Measurements from ENCODE around the gene COX6B2. TPM values are rescaled to one million over a fixed set of nuclear protein-coding genes. Genes with fewer than 3 reads are reported as not detected.

Gene COX6B2
- total RNA-seq, 1 donor from 2014 or later: 5.2 TPM

DNA sequence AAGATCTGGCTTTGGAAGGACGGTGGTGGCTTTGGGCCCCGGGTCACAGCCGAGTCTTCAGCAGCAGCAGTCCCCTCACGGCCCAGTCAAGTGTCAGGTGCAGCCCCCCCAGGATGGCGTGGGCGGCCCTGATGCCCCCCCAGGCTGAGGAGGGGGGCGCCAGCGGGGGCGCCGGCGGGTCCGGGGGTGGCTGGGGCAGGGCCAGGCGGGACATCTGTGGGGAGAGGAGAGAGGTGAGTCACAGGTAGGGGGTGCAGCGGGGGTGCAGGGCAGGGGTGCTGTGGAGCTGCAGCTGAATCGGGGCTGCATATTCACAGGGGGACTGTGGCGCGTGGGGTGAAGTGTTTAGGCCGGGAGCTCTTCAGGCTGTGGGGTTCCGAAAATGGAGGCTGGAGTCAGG lies 11.4 kb upstream of the COX6B2 start:
- no peak for DNase-seq (ENCODE audit: extremely low spot score in 2 of 2)
- TF ChIP-seq, protein P1, sequence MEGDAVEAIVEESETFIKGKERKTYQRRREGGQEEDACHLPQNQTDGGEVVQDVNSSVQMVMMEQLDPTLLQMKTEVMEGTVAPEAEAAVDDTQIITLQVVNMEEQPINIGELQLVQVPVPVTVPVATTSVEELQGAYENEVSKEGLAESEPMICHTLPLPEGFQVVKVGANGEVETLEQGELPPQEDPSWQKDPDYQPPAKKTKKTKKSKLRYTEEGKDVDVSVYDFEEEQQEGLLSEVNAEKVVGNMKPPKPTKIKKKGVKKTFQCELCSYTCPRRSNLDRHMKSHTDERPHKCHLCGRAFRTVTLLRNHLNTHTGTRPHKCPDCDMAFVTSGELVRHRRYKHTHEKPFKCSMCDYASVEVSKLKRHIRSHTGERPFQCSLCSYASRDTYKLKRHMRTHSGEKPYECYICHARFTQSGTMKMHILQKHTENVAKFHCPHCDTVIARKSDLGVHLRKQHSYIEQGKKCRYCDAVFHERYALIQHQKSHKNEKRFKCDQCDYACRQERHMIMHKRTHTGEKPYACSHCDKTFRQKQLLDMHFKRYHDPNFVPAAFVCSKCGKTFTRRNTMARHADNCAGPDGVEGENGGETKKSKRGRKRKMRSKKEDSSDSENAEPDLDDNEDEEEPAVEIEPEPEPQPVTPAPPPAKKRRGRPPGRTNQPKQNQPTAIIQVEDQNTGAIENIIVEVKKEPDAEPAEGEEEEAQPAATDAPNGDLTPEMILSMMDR (IDR thresholded peaks at IDR 0.05): no peak
- TF ChIP-seq POLR2A (IDR thresholded peaks at IDR 0.05) (no peak), POLR2AphosphoS5 (IDR thresholded peaks at IDR 0.05; ENCODE audit: insufficient read depth in 1 of 2, low read depth in 1 of 2) (no peak)
- intact Hi-C loops (cut with DNase I): no loop called here
- H3K27ac ChIP-seq: no peak overlapping the region
- peaks cover 17% of the 10 kb centered on the region for H3K4me1 ChIP-seq
- H3K27me3 ChIP-seq: peaks cover 14% of the 10 kb centered on the region
- H3K4me3 ChIP-seq: no peak overlapping the region
- no peaks in the 10 kb centered on the region for H3K36me3 ChIP-seq
- no peaks in the 10 kb centered on the region for H3K9me3 ChIP-seq

DNA sequence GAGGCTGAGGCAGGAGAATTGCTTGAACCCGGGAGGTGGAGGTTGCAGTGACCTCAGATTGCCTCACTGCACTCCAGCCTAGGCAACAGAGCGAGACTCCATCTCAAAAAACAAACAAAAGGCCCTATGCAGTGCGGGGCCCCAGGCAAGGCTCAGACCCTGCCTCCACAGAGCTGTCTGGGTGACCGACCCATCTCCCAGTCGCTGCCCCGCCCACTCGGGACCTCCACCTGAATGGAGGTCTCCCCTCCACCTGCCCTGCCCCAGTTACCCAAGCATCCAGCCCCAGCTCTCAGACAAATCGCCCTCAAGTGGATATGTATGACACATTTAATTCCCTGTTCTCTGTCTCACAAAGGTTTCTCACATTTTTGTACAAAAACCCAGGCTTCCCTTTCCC lies 10.7 kb upstream of the COX6B2 start:
- no peak for DNase-seq (ENCODE audit: extremely low spot score in 2 of 2)
- H3K4me3 ChIP-seq: no peak overlapping the region
- intact Hi-C loops (cut with DNase I): no loop called here
- TF ChIP-seq POLR2A (IDR thresholded peaks at IDR 0.05) (no peak), POLR2AphosphoS5 (IDR thresholded peaks at IDR 0.05; ENCODE audit: insufficient read depth in 1 of 2, low read depth in 1 of 2) (no peak)
- TF ChIP-seq, protein P1 (IDR thresholded peaks at IDR 0.05): no peak
- no peaks in the 10 kb centered on the region for H3K36me3 ChIP-seq
- H3K27me3 ChIP-seq: peaks cover 7% of the 10 kb centered on the region
- no peak overlapping the region for H3K27ac ChIP-seq
- no peaks in the 10 kb centered on the region for H3K9me3 ChIP-seq
- H3K4me1 ChIP-seq: peaks cover 13% of the 10 kb centered on the region

DNA sequence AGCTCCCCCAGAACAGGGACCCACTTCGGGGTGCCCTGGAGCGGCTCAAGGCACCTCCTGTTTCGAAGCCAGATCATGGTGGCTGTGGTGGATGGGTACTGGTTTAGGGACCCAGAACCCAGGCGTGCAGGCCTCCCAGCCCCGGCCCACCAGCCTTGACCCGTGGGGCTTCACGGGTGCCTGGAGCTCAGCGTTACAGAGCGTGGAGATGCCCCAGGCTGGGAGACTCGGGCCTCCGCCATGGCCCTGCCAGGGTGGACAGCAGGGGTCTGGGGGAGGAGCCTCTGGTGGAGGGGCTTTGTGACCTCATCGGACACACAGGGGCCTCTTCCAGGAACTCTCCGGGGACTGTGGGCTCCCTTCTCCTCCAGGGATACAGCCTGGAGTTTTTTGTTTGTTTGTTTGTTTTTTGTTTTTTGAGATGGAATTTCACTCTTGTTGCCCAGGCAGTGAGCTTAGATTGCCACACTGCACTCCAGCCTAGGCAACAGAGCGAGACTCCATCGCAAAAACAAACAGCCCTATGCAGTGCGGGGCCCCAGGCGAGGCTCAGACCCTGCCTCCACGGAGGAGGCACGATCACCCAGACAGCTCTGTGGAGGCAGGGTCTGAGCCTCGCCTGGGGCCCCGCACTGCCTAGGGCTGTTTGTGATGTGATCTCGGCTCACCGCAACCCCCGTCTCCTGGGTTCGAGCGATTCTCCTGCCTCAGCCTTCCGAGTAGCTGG lies 8.6 kb upstream of the COX6B2 start, which contains the start of gene GARIN5B:
TSS of gene GARIN5B (minus strand) at position 271 of the 727 bp plus-strand sequence. CDS start at position 77, 194 bp downstream.
- no peak for DNase-seq (ENCODE audit: extremely low spot score in 2 of 2)
- no peak within 1 kb of the TSS for H3K4me3 ChIP-seq
- H3K27ac ChIP-seq: no peak within 1 kb of the TSS
- no peaks in the 10 kb centered on the region for H3K36me3 ChIP-seq
- intact Hi-C loops (cut with DNase I): no loop called here
- no peaks in the 10 kb centered on the region for H3K4me1 ChIP-seq
- H3K27me3 ChIP-seq: peaks cover under 1% of the 10 kb centered on the region
- TF ChIP-seq POLR2AphosphoS5 (IDR thresholded peaks at IDR 0.05; ENCODE audit: insufficient read depth in 1 of 2, low read depth in 1 of 2): no peak
- TF ChIP-seq POLR2A (IDR thresholded peaks at IDR 0.05): no peak
- TF ChIP-seq, protein P1 (IDR thresholded peaks at IDR 0.05): no peak
- H3K9me3 ChIP-seq: no peaks in the 10 kb centered on the region

DNA sequence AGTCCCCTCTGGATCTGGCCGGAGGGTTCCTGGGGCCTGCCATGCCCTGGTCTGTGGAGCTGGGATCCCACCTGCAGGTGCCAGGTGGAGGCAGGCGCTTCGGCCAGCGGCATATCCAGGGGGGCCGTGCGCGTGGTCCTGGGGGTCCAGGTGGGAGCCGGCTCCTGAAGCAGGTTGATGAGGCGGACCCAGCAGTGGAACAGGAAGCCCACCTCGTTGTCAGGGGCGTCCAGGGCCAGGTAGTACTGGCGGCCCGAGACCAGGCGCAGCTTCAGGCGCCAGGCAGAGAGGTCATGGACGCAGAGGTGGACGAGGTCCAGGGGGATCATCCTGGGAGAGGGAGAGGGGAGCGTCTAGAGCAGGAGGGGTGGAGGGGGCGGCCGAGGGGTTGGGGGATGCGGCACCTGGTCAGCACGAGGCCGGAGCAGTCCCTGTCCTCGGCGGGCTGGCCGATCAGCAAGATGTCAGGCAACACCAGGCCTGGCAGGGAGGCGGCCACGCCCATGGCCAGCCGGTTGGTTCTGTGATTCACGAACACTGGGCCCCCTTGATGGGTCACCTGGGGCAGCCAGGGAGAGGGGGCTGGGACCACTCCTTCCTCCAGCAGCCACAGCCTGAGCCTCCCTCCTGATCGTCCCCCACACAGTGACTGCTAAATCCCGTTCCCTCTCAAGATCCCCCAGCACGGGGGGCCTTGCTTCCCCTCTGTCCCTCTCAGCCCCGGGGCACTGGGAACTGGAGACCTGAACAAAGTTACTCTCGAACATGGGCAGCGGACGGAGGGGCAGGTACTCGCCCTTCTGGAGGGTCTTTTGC lies 7.9 kb upstream of the COX6B2 start:
- H3K4me3 ChIP-seq: no peak overlapping the region
- no peaks in the 10 kb centered on the region for H3K9me3 ChIP-seq
- no peak for DNase-seq (ENCODE audit: extremely low spot score in 2 of 2)
- TF ChIP-seq, protein P1 (IDR thresholded peaks at IDR 0.05): no peak
- TF ChIP-seq POLR2A (IDR thresholded peaks at IDR 0.05) (no peak), POLR2AphosphoS5 (IDR thresholded peaks at IDR 0.05; ENCODE audit: insufficient read depth in 1 of 2, low read depth in 1 of 2) (no peak)
- no peaks in the 10 kb centered on the region for H3K36me3 ChIP-seq
- H3K4me1 ChIP-seq: no peaks in the 10 kb centered on the region
- H3K27ac ChIP-seq: no peak overlapping the region
- intact Hi-C loops (cut with DNase I): no loop called here
- H3K27me3 ChIP-seq: no peaks in the 10 kb centered on the region

All from vagina (tissue), 2 donors.